Measurements from ENCODE around the gene M1AP.

M1AP gene

DNA sequence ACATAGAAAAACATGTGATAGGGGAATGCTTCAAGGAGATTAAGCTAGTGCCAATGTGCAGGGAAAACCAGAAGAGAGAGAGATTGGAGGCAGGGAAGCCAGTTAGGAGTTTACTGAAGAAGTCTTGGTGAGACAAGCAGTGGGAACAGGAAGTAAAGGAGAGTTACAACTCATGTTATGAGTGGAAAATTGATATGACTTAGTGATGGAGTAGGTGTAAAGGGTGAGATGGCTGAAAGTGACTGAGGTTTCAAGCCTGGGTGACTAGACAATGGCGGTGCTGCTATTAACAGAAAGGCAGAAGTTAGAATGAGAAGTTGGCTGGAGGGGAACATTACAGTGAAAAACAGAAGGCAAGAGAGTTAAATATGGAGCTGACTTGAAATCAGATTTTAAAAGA, 77.1 kb downstream of the M1AP start:
- H3K4me3 ChIP-seq (replicated peaks; ENCODE audit: low read depth, low read length), result no peak overlapping the region
- TF ChIP-seq, protein P1, sequence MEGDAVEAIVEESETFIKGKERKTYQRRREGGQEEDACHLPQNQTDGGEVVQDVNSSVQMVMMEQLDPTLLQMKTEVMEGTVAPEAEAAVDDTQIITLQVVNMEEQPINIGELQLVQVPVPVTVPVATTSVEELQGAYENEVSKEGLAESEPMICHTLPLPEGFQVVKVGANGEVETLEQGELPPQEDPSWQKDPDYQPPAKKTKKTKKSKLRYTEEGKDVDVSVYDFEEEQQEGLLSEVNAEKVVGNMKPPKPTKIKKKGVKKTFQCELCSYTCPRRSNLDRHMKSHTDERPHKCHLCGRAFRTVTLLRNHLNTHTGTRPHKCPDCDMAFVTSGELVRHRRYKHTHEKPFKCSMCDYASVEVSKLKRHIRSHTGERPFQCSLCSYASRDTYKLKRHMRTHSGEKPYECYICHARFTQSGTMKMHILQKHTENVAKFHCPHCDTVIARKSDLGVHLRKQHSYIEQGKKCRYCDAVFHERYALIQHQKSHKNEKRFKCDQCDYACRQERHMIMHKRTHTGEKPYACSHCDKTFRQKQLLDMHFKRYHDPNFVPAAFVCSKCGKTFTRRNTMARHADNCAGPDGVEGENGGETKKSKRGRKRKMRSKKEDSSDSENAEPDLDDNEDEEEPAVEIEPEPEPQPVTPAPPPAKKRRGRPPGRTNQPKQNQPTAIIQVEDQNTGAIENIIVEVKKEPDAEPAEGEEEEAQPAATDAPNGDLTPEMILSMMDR (IDR thresholded peaks at IDR 0.05; ENCODE audit: low read depth, low read length, missing control alignments), result no peak
- DNase-seq (ENCODE audit: extremely low read depth, low read depth), result no peak

DNA sequence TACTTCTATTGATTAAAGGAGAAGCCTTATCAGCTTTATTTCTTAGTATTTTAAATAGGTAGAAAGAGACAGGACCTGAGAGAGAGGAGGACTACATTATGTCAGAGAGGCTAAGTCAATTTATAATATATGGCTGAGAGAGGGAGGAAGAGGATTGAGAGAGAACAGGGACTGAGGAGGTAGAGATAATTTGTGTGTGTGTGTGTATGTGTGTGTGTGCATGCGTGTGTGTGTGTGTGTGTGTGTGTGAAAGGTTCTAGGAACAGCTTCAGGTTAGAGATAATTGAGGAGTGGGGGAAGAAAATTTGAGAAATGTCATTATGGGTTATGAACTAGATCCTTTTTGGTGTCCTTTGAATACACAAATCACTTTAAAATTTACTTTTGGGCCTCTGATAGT, 78.4 kb downstream of the M1AP start:
- TF ChIP-seq, protein P1 (IDR thresholded peaks at IDR 0.05; ENCODE audit: low read depth, low read length, missing control alignments), result no peak
- no peak overlapping the region for H3K4me3 ChIP-seq (replicated peaks; ENCODE audit: low read depth, low read length)
- no peak for DNase-seq (ENCODE audit: extremely low read depth, low read depth)

DNA sequence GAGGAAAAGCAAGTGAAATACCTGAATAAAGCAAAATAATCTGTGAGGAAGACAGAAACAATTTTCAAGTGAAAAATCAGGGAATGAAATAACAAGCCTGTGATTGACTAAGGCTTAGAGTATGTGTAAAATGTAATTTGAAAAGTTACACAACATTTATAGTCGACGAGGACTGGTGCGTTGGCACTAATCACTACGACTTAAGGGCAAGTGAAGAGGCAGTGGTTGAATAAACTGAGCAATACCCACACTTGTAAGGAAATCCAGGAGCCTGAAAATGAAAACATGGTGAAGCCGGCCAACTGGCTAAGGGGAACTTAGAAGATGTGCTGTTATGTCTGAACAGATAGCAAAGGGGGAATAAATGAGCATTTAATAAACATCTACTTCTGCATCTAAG, 80.2 kb downstream of the M1AP start:
- H3K4me3 ChIP-seq (replicated peaks; ENCODE audit: low read depth, low read length), result no peak overlapping the region
- TF ChIP-seq, protein P1 (IDR thresholded peaks at IDR 0.05; ENCODE audit: low read depth, low read length, missing control alignments), result no peak
- DNase-seq (ENCODE audit: extremely low read depth, low read depth), result no peak

DNA sequence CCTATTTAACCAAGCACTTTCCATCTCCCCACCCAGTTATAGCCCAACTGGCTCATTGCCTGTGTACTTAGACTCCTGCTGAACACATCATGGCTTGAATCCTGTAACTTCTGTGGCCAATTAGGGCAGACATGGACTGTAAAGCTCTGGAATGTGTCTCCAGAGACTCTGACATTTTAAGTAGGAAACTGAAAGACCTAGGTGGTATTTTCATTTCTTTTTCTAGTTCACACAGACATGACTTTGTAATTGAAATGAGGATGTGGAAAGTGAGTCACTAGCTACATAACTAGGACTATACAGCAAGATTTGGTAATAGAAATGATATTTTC, 81.4 kb downstream of the M1AP start:
- no peak overlapping the region for H3K4me3 ChIP-seq (replicated peaks; ENCODE audit: low read depth, low read length)
- peak; percentile 84 for DNase-seq (ENCODE audit: extremely low read depth, low read depth)
- TF ChIP-seq, protein P1 (IDR thresholded peaks at IDR 0.05; ENCODE audit: low read depth, low read length, missing control alignments), result no peak

DNA sequence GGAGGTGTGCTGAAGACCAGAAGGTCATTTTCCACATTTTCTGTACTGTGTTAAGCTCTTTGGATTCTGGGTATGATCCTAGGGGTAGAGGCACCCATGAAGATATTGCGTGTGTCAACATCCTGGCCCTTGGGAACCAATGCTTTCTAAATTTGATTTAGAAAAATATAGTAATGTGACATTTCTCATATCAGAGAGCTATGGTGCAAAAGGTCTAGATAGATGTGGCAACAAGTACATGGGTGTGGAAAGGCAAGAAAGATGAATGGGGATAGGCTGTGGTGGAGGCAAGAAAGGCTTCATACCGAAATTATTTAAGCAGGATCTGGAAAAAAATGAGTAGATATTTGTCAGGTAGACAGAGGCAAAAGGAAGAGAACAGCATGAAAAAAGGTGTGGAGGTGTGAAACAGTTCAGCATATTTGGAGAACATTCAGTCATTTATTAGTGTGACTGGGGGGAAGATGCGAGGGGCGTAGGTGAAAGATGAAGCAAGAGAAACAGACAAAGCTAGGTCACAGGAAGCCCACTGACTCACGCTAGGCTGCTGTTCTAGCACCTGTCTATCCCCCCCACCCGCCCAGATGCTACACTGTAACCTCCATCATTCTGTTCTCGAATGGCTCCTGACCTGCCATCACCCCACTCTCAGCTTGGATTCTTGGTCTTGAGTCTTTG, 81.9 kb downstream of the M1AP start:
- no peak for DNase-seq (ENCODE audit: extremely low read depth, low read depth)
- H3K4me3 ChIP-seq (replicated peaks; ENCODE audit: low read depth, low read length), result no peak overlapping the region
- TF ChIP-seq, protein P1 (IDR thresholded peaks at IDR 0.05; ENCODE audit: low read depth, low read length, missing control alignments), result no peak

DNA sequence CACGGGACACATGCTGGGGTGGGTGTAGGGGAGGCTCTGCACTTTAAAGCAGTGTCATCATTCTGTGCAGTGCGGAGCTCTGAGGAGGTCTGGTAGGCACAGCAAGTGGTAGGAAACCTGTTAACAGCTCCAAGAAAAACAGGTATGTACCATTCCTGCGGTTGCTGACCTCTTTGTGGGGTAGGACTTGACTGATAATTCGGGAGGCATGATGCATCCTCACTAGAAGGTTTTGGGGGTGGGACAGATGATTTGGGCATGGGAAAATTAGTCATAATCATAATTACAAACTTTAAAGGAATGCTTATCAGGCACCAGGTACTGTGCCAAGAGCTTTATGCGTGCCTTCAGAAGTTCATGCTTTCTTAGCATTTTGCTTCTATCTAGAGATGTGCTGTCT, 83.9 kb downstream of the M1AP start:
- TF ChIP-seq, protein P1 (IDR thresholded peaks at IDR 0.05; ENCODE audit: low read depth, low read length, missing control alignments), result no peak
- no peak overlapping the region for H3K4me3 ChIP-seq (replicated peaks; ENCODE audit: low read depth, low read length)
- DNase-seq (ENCODE audit: extremely low read depth, low read depth), result no peak

Data from HFF-Myc (cell line).